Posterior cingulate gyrus (tissue), 11 donors: Measurements from ENCODE around the gene RFX7.

Experiments used
- DNase-seq, 10 donors: peaks; one replicate each; pipeline versions ENCODE4 v3.0.0 to v3.0.0-alpha.2; 2020 to 2021; ENCODE audit warnings: mixed read lengths in 3 of 10
- intact Hi-C: fragments of 100-400 bp; cut with DNase I; formaldehyde crosslinking; loops from one replicate; pipeline ENCODE4 v1.15.1; 2023

Gene RFX7

DNA sequence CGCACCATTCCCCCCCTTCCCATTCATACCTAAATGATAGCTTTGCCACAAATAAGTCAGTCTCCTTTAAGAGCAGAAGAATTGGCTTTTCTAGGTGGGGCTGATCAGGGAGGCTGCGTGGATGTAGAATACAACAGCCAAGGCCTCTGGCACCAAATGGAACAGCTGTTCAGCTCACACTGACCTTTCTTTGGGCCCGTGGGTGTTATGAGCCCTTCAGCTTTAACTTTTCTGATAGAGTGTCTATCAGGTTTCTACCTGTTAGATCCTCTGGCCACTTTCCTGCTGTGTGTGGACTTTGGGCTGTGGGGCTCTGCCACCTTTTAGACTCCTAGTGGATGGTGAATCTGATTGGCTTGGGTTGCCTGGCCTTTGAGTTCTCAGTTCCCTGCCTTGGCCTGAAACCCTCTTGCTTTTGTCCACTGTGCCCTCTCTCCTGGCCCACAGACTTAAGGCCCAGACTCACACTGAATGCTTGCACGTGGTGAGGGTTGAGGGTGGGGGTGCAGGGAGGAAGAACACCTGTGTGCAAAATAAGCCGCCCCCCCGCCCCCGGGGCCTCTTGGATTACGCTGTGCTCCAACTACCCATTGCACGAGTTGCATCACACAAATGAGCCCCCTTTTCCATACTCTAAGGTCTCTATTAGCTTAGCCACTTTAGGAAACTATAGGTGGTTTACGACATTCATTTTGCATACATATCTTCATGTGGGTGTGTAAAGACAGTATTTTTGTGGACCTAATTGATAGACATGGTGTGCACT is 1.3 kb upstream of the RFX7 start:
- DNase-seq: peak in 5 of 10 donors; percentile 9 to 72 (median 57)
- intact Hi-C loops: loop anchor here (5.0 kb wide), 2 partner anchors 182 to 253 kb away; partner anchors contain the start of gene NEDD4

DNA sequence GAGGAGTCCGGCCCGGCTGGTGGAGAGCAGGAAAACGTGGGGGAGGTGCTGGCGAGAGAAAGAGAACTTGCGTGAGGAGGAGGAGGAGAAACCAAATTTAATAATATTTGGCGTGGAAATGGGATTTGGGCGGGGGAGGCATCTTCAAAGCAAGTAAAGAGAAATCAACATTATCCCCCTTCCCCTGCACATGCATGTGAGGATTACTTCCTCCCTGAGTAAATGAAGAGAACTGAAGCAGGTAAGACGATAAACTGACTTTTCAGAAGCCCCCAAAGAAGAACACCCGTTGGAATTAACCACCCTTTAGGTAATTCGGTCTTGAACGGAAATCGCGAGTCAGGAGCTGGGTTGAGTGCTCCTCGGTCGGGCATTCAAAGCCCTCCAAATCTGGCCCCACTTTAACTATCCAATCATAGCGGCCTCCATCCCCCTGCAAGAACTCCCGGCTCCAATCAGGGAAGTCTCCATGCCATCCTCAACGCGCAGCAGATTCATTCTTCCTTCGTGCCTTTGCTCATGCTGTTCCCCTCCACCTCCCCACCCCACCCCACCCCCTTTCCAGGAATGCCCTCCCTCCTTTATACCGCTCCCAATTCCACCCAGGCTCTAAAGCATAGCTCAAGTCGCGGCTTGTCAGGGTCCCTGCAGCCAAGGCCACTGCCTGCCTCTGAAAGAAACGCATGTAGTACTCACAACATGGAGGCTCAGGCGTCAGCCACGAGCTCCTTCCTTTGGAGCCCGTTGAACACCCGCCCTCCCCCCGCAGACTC is 545 bp upstream of the RFX7 start:
- peak; percentile 42 to 93 (median 62) for DNase-seq
- intact Hi-C loops: loop anchor here (5.0 kb wide), 1 partner anchor 252 kb away; the partner anchor contains the start of gene NEDD4

DNA sequence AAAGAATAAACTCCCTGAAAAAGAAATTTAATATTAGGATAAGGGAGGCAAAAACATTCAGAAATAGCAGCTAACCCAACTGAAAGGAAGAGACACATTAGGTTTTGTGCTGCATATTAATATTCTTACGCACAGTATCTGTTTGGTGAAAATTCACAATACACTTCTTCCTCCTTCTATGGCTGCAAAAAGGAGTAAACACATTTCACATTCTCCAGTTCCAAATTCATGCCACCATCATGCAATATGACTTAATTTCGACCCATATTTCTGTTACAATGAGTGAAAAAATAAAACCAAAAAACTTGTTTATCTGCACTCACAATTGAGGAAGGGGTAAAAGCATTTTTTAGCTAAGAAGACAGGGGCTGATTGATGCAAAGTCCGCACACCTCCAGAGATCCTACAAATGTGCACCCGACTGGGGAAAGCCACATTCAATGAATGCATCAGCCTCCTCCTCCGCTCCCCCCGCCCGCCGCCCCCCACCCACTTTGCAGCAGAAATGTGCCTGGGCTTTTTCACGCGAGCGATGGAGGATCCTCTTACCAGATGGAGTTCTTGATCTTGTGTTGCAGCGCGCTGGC is 1.0 kb downstream of the RFX7 start:
- DNase-seq: no peak
- intact Hi-C loops: loop anchor here (5.0 kb wide), 1 partner anchor 250 kb away; the partner anchor contains the start of gene NEDD4

DNA sequence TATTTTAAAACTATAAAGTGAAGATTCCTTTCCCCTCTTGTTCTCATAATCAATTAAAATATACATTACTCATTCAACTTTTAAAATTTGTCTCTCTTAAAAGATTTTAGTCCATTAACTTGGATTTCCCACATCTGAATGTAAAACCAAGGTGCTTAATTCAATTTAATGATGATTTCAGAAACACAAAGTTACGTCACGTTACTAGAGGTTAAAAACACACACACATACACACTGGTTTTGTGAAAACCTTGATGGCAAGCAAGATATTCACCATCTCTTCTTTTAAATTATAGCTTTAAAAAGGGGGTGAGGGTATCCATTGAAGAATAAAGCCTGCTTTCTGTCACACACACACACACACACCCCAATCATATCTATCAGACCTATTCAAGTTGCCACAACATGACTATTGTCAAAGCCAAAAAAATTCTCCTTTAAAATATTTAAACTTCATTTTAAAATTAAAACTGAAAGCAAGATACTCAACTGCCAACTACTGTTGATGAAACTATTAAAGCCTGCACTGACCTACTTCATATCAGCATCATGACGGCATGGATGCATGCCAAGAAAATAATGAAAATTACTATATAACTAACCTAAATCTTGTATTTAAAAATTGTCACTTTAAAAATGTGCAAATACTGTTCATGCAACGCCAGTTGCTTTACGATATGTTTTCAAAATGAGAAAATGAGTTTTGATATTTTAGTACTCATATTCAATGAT is 2.1 kb downstream of the RFX7 start:
- DNase-seq: no peak
- intact Hi-C loops: loop anchor here (5.0 kb wide), 1 partner anchor 249 kb away; the partner anchor contains the start of gene NEDD4

DNA sequence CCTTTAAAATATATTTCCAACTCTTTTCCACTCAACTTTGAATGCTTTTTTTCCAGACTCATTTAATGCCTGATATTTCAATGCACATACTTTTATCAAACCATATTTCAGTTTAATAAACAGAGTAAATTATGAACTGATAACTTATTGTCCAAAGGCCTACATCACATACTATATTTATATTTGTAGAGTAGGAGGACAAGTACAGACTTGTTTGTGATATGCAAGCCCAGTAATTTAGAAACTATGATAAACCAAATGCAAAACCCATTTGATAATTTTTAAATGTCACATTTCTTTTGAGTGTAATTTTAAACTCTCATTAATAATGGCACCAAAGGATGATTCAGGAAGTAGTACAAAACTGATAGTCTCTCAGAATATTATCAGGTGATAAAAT is 3.3 kb downstream of the RFX7 start:
- intact Hi-C loops: loop anchor here (5.0 kb wide), 1 partner anchor 248 kb away; the partner anchor contains the start of gene NEDD4
- no peak for DNase-seq

DNA sequence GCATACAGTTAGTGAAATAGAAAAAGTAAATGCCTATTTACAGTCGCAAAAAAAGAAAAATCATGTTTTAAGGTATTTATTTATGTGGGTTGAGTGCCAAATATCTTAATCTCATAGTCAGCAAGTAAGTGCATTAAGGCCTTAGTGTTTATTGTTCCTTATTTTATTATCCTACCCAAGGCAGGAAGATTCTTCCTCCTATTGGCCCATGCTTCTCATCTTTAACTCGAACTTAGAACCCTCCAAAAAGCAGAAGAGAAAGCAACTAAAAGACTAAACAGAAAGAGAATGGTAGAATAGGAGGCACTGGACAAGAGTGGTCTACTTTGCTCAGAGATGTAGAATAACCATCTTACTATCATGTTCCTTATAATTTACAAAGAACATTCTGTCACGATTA is 7.5 kb downstream of the RFX7 start:
- no peak for DNase-seq
- intact Hi-C loops: no loop called here

DNA sequence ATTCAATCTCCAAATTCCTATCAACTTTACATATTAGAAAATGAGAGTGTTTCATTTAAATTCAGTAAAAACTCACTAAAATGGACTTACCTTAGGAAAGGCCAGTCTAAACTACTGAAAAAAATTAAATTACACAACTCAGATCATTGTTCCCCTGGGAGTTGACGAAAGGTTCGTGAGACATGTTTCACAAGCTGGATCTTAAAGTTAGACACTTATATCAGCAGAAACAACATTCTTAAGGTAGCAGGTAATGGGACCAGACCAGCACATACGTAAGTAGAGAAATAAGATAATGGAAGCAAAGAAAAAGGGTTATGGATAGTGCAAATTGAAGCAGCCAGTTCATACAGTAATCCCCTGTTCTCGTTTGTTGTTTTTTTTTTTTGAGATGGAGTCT is 8.9 kb downstream of the RFX7 start:
- DNase-seq: no peak
- intact Hi-C loops: no loop called here

DNA sequence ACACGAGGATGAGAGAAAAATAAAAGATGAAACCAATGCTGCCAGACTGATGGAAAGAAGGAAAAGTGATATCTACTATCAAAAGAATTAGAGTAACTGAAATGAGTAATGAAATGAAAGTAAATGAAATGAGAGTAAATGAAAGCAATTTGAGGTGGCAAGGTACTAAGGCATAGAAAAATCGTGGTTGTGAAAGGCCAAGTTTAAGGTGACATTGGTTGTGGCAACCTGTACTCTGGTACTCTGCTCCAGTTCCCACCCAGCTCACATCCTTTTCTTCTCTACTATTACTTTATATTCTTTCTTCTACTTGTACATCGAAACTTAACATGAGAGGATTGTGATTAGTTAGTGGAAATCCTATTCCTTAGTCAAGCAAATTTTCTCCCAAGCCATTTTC is 10.1 kb downstream of the RFX7 start:
- intact Hi-C loops: no loop called here
- no peak for DNase-seq

DNA sequence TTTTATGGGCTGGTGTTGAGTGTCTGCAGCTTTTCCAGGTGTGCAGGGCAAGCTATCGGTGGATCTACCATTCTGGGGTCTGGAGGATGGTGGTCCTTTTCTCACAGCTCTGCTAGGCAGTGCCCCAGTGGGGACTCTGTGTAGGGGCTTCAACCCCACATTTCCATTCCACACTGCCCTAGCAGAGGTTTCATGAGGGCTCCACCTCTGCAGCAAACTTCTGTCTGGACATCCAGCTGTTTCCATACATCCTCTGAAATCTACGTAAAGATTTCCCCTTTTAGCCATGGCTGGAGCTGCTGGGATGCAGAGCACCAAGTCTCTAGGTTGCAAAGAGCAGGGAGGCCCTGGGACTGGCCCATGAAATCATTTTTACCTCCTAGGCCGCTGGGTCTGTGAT is 11.6 kb downstream of the RFX7 start:
- peak in 1 of 10 donors; percentile 68 for DNase-seq
- intact Hi-C loops: no loop called here

DNA sequence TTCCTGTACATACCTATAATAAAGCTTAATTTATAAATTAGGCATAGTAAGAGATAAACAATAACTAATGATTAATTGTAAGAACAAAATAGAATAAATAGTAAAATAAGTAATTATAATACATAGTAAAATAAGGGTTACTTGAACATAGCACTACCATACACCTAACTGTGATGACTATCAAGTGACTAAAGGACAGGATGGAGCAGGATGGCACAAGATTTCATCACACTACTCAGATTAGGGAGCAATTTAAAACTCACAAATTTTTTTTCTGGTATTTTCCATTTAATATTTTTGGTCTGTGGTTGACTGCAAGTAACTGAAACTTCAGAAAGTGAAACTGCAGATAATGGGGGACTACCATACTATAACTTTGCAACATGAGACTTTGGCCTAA is 14.8 kb downstream of the RFX7 start:
- no peak for DNase-seq
- intact Hi-C loops: no loop called here

DNA sequence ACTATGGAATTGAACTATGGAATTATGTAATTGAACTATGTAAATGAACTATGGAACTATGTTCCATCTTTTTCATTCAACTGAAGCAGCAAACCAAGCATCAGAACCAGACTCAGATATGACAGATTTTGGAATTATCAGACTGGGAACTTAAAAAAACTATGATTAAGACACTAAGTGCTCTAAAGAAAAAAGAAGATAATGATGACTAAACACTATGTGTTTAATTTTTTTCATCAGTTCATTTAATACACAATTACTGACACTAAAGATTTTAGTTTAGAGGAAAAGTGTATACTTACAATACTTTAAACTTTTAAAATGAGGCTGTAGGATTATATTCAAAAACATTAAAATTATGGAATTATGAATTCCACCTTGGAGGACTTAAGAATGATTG is 15.3 kb downstream of the RFX7 start:
- DNase-seq: no peak
- intact Hi-C loops: no loop called here

DNA sequence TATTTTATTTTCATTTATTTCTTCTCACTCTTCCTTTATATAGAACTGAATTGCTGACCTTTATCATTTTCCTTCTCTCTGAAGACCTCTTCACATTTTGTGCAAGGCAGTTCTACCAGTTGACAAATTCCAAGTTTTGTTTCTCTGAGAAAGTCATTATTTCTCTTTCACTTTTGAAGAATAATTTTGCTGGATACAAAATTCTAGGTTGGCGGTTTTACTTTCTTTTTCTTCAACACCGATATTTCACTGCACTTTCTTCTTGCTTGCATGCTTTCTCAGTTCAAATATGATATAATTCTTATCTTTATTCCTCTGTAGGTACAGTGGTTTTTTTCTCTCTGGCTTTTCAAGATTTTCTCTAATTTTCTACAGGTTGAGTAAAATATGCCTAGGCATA is 15.9 kb downstream of the RFX7 start:
- no peak for DNase-seq
- intact Hi-C loops: no loop called here

DNA sequence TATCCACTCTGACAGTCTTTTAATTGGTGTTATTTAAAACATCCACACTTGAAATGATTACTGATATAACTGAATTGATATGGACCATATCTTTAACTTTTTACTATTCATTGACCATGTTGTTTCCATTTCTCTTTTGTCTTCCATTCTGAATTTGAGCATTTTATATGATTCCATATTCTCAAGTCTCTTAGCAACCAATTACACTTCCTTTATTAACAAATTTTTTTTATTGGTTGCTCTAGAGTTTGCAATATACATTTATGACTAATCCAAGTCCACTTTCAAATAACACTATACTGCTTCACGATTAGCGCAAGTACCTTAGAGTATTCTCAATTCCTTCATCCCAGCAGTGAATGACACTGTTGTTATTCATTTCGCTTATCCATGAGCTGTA is 16.4 kb downstream of the RFX7 start:
- intact Hi-C loops: no loop called here
- DNase-seq: no peak

DNA sequence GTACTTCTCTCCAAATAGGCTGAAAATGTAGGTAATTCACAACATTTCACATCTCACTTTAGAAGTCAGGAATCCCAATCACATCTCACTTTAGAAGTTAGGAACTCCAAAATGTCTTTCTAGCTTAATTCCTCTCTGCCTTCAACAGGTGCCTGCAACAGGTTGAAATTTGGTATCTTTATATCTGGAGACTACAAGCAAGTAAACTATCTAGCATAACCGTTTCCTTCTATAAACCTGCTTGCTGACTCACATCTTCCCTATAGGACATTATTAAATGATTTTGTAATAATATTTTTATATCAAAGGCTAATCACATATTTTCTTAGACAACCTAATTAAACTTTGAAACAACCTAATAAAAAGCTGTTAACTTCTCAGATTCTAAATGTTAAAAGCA is 18.2 kb downstream of the RFX7 start:
- intact Hi-C loops: no loop called here
- no peak for DNase-seq

DNA sequence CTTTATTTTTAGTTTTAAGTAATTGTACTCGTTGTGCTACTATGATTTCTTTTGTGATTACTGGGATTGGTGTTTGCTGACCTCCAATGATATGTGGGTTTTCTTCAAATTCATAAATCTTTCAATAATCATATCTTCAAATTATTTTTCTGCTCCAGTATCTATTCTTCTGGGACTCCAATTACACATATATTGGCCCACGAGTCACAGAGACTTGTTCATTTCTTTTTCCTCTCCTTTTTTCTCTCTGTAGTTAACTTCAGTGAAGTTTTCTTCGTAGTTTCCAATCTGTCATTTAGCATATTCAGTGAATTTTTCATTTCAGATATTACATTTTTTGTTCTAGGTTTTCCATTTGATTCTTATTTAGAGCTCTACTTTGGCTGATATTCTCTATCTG is 21.4 kb downstream of the RFX7 start:
- intact Hi-C loops: no loop called here
- DNase-seq: no peak

DNA sequence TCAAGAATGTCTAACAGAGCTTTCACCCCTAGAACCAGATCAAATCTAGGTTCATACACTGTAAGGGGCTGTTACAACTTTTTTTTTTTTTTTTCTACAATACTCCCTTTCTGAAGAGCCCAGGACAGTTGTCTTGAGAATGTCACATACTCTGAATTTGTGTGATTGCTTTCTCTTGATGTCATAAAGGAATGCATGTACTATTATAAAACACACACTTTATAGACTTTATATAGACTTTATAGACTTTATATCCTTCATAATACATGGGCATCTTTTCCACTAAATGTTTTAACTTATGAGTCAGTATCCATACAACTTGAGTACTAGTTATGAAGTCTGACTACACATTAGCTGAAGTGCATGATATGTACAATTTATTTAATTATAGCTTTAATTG is 26.3 kb downstream of the RFX7 start:
- intact Hi-C loops: no loop called here
- DNase-seq: no peak

DNA sequence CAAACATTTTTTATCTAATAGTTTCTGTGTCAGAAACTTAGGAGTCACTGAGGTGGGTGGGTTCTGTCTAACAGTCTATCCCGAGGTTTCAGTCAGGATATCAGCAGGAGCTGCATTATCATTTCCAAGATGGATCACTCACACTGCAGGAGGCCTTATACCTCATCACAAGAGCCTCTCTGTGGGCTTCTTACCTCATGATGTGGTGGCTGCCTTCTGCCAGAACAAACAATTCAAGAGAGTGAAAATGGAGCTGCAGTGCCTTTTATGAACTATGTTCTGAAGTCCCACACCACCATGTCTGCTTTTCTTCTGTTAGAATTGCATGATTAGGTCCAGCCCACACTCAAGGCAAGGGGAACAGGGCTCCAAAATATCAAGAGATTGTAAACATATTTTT is 27.9 kb downstream of the RFX7 start:
- intact Hi-C loops: no loop called here
- DNase-seq: no peak

DNA sequence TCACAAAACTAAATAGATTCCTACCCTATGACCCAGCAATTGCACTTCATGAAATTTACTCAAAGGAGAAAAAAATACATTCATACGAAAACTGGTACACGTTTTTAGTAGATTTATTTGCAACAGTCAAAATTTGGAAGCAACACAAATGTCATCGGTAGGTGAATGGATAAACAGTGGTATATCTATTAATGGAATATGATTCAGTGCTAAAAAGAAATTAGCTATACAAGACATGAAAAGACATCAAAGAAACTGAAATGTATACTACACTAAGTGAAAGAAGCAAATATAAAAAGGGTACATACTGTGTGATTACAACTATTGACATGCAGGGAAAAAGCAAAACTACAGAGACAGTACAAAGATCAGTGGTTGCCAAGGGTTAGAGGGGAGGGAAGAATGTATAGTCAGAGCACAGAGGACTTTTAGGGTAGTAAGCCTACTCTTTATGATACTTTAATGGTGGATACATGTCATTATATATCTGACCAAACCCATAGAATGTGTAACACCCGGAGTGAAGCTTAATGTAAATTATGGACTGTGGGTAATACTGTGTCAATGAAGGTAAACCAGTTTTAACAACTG is 31.6 kb downstream of the RFX7 start:
- intact Hi-C loops: no loop called here
- DNase-seq: no peak

DNA sequence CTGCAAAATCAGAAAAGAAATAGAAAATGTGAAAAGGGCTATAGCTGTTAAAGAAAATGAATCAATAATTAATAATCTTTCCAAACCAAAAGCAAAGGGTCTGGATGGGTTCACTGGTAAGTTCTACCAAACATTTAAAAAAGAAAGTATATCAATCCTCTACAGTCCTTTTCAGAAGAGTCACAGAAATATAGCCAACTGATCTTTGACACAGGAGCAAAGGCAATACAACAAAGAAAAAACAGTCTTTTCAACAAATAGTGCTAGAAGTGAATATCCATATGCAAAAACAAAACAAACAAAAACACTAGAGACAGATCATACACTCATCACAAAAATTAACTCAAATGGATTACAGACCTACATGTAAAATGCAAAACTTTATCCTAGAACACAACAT is 32.6 kb downstream of the RFX7 start:
- intact Hi-C loops: no loop called here
- no peak for DNase-seq

DNA sequence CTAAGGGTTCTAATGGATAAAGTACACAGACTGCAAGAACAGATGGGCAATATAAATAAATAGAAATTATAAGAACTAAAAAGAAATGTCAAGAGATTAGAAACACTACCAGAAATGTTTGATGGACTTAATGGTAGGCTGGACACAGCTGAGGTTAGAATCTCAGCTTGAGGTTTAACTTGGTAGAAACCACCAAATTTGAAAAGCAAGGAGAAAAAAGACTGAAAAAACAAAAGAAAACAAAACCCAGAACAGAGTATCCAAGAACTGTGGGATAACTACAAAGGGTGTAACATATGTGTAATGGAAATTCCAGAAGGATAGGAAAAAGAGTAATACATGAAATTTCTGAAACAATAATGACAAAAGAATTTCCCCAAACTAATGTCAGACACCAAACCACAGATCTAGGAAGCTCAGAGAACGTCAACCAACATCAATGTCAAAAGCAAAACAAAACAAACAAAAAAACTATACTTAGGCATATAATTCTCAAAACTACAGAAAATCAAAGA is 35.0 kb downstream of the RFX7 start:
- DNase-seq: no peak
- intact Hi-C loops: no loop called here
